Stimulated activated CD4-positive, alpha-beta T cell treated with anti-CD3 and anti-CD28 coated beads, Interleukin-1b, Interleukin-23, amount 100 ng/mL, for 48 hours (primary cell): ENCODE results near the gene SAXO2.
A peak's percentile ranks its signal among the peaks of the same experiment; 100 is the strongest.
"Not testable (repeated sequence)": the region's sequence is repeated elsewhere in the genome, so short reads cannot be mapped to it uniquely, and the experiment has no call there.

ENCODE experiments used
- DNase-seq: peaks from one replicate; pipeline ENCODE4 v3.0.0-alpha.2; 2020

Gene SAXO2

GRCh38 chr15:82288202-82288601, 25.6 kb downstream of the SAXO2 start:
- not testable (repeated sequence) for DNase-seq

- DNase-seq = no peak
Measured at GRCh38 chr15:82292271-82292670, 29.7 kb downstream of the SAXO2 start.

GRCh38 chr15:82294061-82294690, 31.6 kb downstream of the SAXO2 start:
- no peak for DNase-seq

GRCh38 chr15:82297546-82297945, 34.9 kb downstream of the SAXO2 start:
- DNase-seq = no peak

- no peak for DNase-seq
Measured at GRCh38 chr15:82298032-82298431, 35.4 kb downstream of the SAXO2 start.

GRCh38 chr15:82298520-82298919, 35.9 kb downstream of the SAXO2 start:
- DNase-seq = peak; percentile 65

- DNase-seq = not testable (repeated sequence)
Measured at GRCh38 chr15:82299511-82299914, 36.9 kb downstream of the SAXO2 start.

- DNase-seq = not testable (repeated sequence)
Measured at GRCh38 chr15:82300326-82300725, 37.7 kb downstream of the SAXO2 start.

- DNase-seq = no peak
Measured at GRCh38 chr15:82300883-82301282, 38.3 kb downstream of the SAXO2 start.

- no peak for DNase-seq
Measured at GRCh38 chr15:82301296-82302016, 38.8 kb downstream of the SAXO2 start.

- DNase-seq = no peak
Measured at GRCh38 chr15:82303956-82304777, 41.5 kb downstream of the SAXO2 start.

GRCh38 chr15:82304778-82305090, 42.1 kb downstream of the SAXO2 start:
- no peak for DNase-seq

GRCh38 chr15:82305621-82306048, 43.0 kb downstream of the SAXO2 start:
- no peak for DNase-seq

- DNase-seq = no peak
Measured at GRCh38 chr15:82306791-82307713, 44.4 kb downstream of the SAXO2 start.

- DNase-seq = no peak
Measured at GRCh38 chr15:82307714-82308081, 45.1 kb downstream of the SAXO2 start.

- no peak for DNase-seq
Measured at GRCh38 chr15:82309802-82310201, 47.2 kb downstream of the SAXO2 start.

- not testable (repeated sequence) for DNase-seq
Measured at GRCh38 chr15:82311321-82311720, 48.7 kb downstream of the SAXO2 start.

- DNase-seq = no peak
Measured at GRCh38 chr15:82312586-82313349, 50.1 kb downstream of the SAXO2 start.

- no peak for DNase-seq
Measured at GRCh38 chr15:82313446-82313845, 50.8 kb downstream of the SAXO2 start.

- DNase-seq = not testable (repeated sequence)
Measured at GRCh38 chr15:82313951-82314768, 51.5 kb downstream of the SAXO2 start.
